H1 (cell line): ENCODE measurements around the gene PIK3C2G. TPM values are rescaled to one million over a fixed set of nuclear protein-coding genes. Genes with fewer than 3 reads are reported as not detected.

ENCODE experiments used
- CTCF ChIA-PET: fragments of 300-600 bp; sonication (Branson Sonifier 250); formaldehyde crosslinking; loops from one replicate; lab custom pipeline; 2021; ENCODE audit not compliant: partially characterized antibody; lab: Charles Lee
- POLR2A ChIA-PET: fragments of 300-600 bp; sonication (Branson Sonifier 250); formaldehyde crosslinking; loops from one replicate; lab custom pipeline; 2021; ENCODE audit warnings: inconsistent platforms; ENCODE audit not compliant: partially characterized antibody; lab: Charles Lee
- DNase-seq, 2 experiments: peaks; one replicate each; pipeline versions ENCODE4 v3.0.0 to v3.0.0-alpha.2; 2010 to 2022; ENCODE audit warnings: low spot score in 2 of 2, low read depth in 1 of 2, mixed read lengths in 1 of 2
- FAIRE-seq: peaks from 2 replicates; lab custom pipeline; 2011; peaks lifted over from hg19 to GRCh38; lab: Jason Lieb, UNC
- H2AFZ ChIP-seq: 2 replicates; pipeline ENCODE4 v1.8.1; 2012; ENCODE audit warnings: low read length, inconsistent platforms
- H2AK5ac ChIP-seq: 2 replicates; pipeline ENCODE4 v1.6.1; 2013; ENCODE audit warnings: low read depth, low read length
- H2BK120ac ChIP-seq: replicated peaks from 2 replicates; pipeline ENCODE3; 2013; ENCODE audit warnings: low read depth, low read length, inconsistent platforms
- H2BK12ac ChIP-seq: 2 replicates; pipeline ENCODE4 v1.6.1; 2013; ENCODE audit warnings: low read depth, low read length
- H2BK15ac ChIP-seq: 2 replicates; pipeline ENCODE4 v1.6.1; 2013; ENCODE audit warnings: low read length
- H2BK20ac ChIP-seq: 2 replicates; pipeline ENCODE4 v1.6.1; 2013; ENCODE audit warnings: low read length
- H2BK5ac ChIP-seq: 2 replicates; pipeline ENCODE4 v1.6.1; 2013; ENCODE audit warnings: low read depth, low read length
- H3K14ac ChIP-seq: 2 replicates; pipeline ENCODE4 v1.6.1; 2013; ENCODE audit warnings: inconsistent platforms; ENCODE audit not compliant: insufficient read length
- H3K18ac ChIP-seq: 2 replicates; pipeline ENCODE4 v1.6.1; 2013; ENCODE audit warnings: low read length; ENCODE audit errors: extremely low read depth
- H3K23ac ChIP-seq: 2 replicates; pipeline ENCODE4 v1.6.1; 2013; ENCODE audit warnings: inconsistent platforms; ENCODE audit not compliant: insufficient read length
- H3K23me2 ChIP-seq: 2 replicates; pipeline ENCODE4 v1.6.1; 2013; ENCODE audit warnings: low read depth, low read length
- H3K27ac ChIP-seq: 2 replicates; pipeline ENCODE4 v1.6.1; 2011; ENCODE audit warnings: low read depth, low read length, inconsistent platforms
- H3K27me3 ChIP-seq, 4 experiments: replicated peaks in 1 of 4; 1 replicate in 1 of 4; 2 replicates in 3 of 4; pipeline versions ENCODE4 v1.6.1 to v1.8.1; 2011 to 2013; ENCODE audit warnings: low read length in 3 of 4, mild to moderate bottlenecking in 3 of 4, inconsistent platforms in 2 of 4, mixed read lengths in 2 of 4, moderate library complexity in 1 of 4; ENCODE audit not compliant: control insufficient read depth in 3 of 4, insufficient read depth in 3 of 4; ENCODE audit errors: extremely low read depth in 1 of 4
- H3K36me3 ChIP-seq, 4 experiments: 2 replicates each; pipeline versions ENCODE4 v1.6.1 to v1.8.1; 2011 to 2013; ENCODE audit warnings: mild to moderate bottlenecking in 4 of 4, low read length in 3 of 4, moderate library complexity in 2 of 4, control low read depth in 1 of 4, inconsistent platforms in 1 of 4; ENCODE audit not compliant: insufficient read depth in 4 of 4, control insufficient read depth in 2 of 4
- H3K4ac ChIP-seq: replicated peaks from 2 replicates; pipeline ENCODE3; 2013; ENCODE audit warnings: low read length, low read depth, mixed read lengths, inconsistent platforms; ENCODE audit not compliant: insufficient read length
- H3K4me1 ChIP-seq, 4 experiments: replicated peaks in 1 of 4; 1 replicate in 1 of 4; 2 replicates in 3 of 4; pipeline versions ENCODE4 v1.6.1 to v1.8.1; 2011 to 2013; ENCODE audit warnings: low read length in 3 of 4, inconsistent platforms in 2 of 4, mixed read lengths in 1 of 4; ENCODE audit not compliant: insufficient read depth in 4 of 4, control insufficient read depth in 3 of 4
- H3K4me2 ChIP-seq, 2 experiments: 2 replicates each; pipeline versions ENCODE4 v1.6.1 to v1.8.1; 2011 to 2013; ENCODE audit warnings: low read depth in 2 of 2, low read length in 2 of 2, control low read depth in 1 of 2, inconsistent platforms in 1 of 2, mild to moderate bottlenecking in 1 of 2; ENCODE audit not compliant: insufficient read depth in 1 of 2
- H3K4me3 ChIP-seq, 4 experiments: fragments of 200-600, 300-600 bp in 1 of 4; sonication (generic), shearing (Covaris generic), sonication (Bioruptor Twin) in 1 of 4; 2 replicates each; pipeline versions ENCODE4 v1.5.1 to v1.8.1; 2011 to 2016; ENCODE audit warnings: low read length in 4 of 4, low read depth in 3 of 4, control low read depth in 2 of 4, inconsistent platforms in 2 of 4, mild to moderate bottlenecking in 2 of 4, mixed read lengths in 1 of 4, moderate library complexity in 1 of 4; ENCODE audit not compliant: insufficient read depth in 2 of 4; ENCODE audit errors: extremely low read depth in 1 of 4
- H3K56ac ChIP-seq: replicated peaks from 2 replicates; pipeline ENCODE3; 2013; ENCODE audit warnings: low read depth, mild to moderate bottlenecking, mixed read lengths, low read length, inconsistent platforms; ENCODE audit not compliant: insufficient read length
- H3K79me1 ChIP-seq: 2 replicates; pipeline ENCODE4 v1.6.1; 2013; ENCODE audit warnings: low read depth, low read length, control low read depth
- H3K79me2 ChIP-seq, 2 experiments: 2 replicates each; pipeline versions ENCODE4 v1.6.1 to v1.8.1; 2012 to 2013; ENCODE audit warnings: low read length in 2 of 2, mild to moderate bottlenecking in 2 of 2, inconsistent platforms in 1 of 2; ENCODE audit not compliant: insufficient read depth in 2 of 2, control insufficient read depth in 1 of 2
- H3K9ac ChIP-seq, 4 experiments: replicated peaks in 1 of 4; 1 replicate in 1 of 4; 2 replicates in 3 of 4; pipeline versions ENCODE4 v1.6.1 to v1.8.1; 2011 to 2013; ENCODE audit warnings: low read depth in 3 of 4, low read length in 3 of 4, control low read depth in 2 of 4, mild to moderate bottlenecking in 2 of 4, moderate library complexity in 2 of 4, inconsistent platforms in 1 of 4; ENCODE audit errors: extremely low read depth in 1 of 4
- H3K9me3 ChIP-seq, 2 experiments: 2 replicates each; pipeline versions ENCODE4 v1.6.1 to v1.8.1; 2012 to 2013; ENCODE audit warnings: mild to moderate bottlenecking in 2 of 2, moderate library complexity in 2 of 2, control low read depth in 1 of 2, inconsistent platforms in 1 of 2, low read depth in 1 of 2, low read length in 1 of 2, mixed read lengths in 1 of 2; ENCODE audit not compliant: insufficient read depth in 2 of 2
- H4K20me1 ChIP-seq, 2 experiments: replicated peaks in 1 of 2; 2 replicates each; pipeline versions ENCODE3 to v1.8.1; 2011 to 2013; ENCODE audit warnings: inconsistent platforms in 2 of 2, low read length in 2 of 2, mild to moderate bottlenecking in 1 of 2; ENCODE audit not compliant: insufficient read depth in 2 of 2, control insufficient read depth in 1 of 2
- H4K5ac ChIP-seq: 2 replicates; pipeline ENCODE4 v1.6.1; 2013; ENCODE audit warnings: low read length, low read depth, mixed read lengths, inconsistent platforms; ENCODE audit not compliant: insufficient read length
- H4K8ac ChIP-seq: 2 replicates; pipeline ENCODE4 v1.8.0; 2013; ENCODE audit warnings: mild to moderate bottlenecking, moderate library complexity, low read length, inconsistent platforms; ENCODE audit not compliant: insufficient read depth; ENCODE audit errors: extremely low read depth
- H4K91ac ChIP-seq: replicated peaks from 2 replicates; pipeline ENCODE3; 2013; ENCODE audit warnings: low read length, mixed read lengths, inconsistent platforms; ENCODE audit not compliant: insufficient read length
- ASH2L ChIP-seq: fragments of 200-600, 300-600 bp; sonication (generic); IDR thresholded peaks from one replicate; pipeline ENCODE4 v1.7.1; 2017; ENCODE audit warnings: low read length
- BRCA1 ChIP-seq: IDR thresholded peaks from 2 replicates; pipeline ENCODE4 v1.6.1; 2012; ENCODE audit warnings: low read depth, low read length, improper control_type of control experiment
- CBX8 ChIP-seq: fragments of 300-800, 300-1000 bp; sonication (generic); IDR thresholded peaks from 2 replicates; pipeline ENCODE4 v1.7.1; 2016; ENCODE audit warnings: low read depth, low read length, borderline replicate concordance
- EZH2 ChIP-seq: fragments of 200-600 bp; sonication (generic); IDR thresholded peaks from 2 replicates; pipeline ENCODE4 v1.7.1; 2012; ENCODE audit warnings: low read depth, mild to moderate bottlenecking, moderate library complexity, low read length, inconsistent platforms; ENCODE audit not compliant: severe bottlenecking
- JUND ChIP-seq: IDR thresholded peaks from 2 replicates; pipeline ENCODE4 v1.6.1; 2011; ENCODE audit warnings: mild to moderate bottlenecking, improper control_type of control experiment, low read length
- KDM1A ChIP-seq: fragments of 200-600, 300-600 bp; sonication (generic); IDR thresholded peaks from 2 replicates; pipeline ENCODE4 v1.7.1; 2016; ENCODE audit warnings: mild to moderate bottlenecking, low read length, borderline replicate concordance
- SIRT6 ChIP-seq: IDR thresholded peaks from one replicate; pipeline ENCODE4 v1.7.1; 2012; ENCODE audit warnings: low read length, inconsistent platforms
- SP2 ChIP-seq: IDR thresholded peaks from 2 replicates; pipeline ENCODE4 v1.6.1; 2012; ENCODE audit warnings: mild to moderate bottlenecking, low read length, inconsistent platforms
- SUZ12 ChIP-seq: fragments of 200-600 bp; sonication (generic); IDR thresholded peaks from 2 replicates; pipeline ENCODE4 v1.6.1; 2012; ENCODE audit warnings: mild to moderate bottlenecking, inconsistent platforms, low read length, moderate library complexity, mixed read lengths
- TAF1 ChIP-seq: IDR thresholded peaks from 2 replicates; pipeline ENCODE4 v1.6.1; 2011; ENCODE audit warnings: mild to moderate bottlenecking, low read depth, low read length
- TEAD4 ChIP-seq: IDR thresholded peaks from 2 replicates; pipeline ENCODE4 v1.6.1; 2012; ENCODE audit warnings: low read depth, low read length, inconsistent platforms, mixed read lengths
- WGBS, 2 experiments: shearing (Covaris generic) in 1 of 2; methylation state at CpG; one replicate each; pipeline versions ENCODE4 v1.1.6 to v1.1.7; 2013 to 2015; ENCODE audit warnings: low lambda C conversion rate in 2 of 2, mixed read lengths in 2 of 2, inconsistent platforms in 1 of 2, low coverage in 1 of 2, missing lambda C conversion rate in 1 of 2; ENCODE audit not compliant: insufficient replicate concordance in 2 of 2, insufficient coverage in 1 of 2, insufficient read length in 1 of 2; ENCODE audit errors: extremely low coverage in 1 of 2, missing lambda C conversion rate in 1 of 2; 5-methylcytosine and 5-hydroxymethylcytosine counted together
- polyA plus RNA-seq, 7 experiments: library from polyadenylated mRNA; depleted of rRNA in 3 of 7; stranded (reverse) in 5 of 7; unstranded in 2 of 7; fragments of >200 nt in 5 of 7; fragments of 200-250 nt in 2 of 7; gene quantifications; 1 replicate in 5 of 7; 2 replicates in 1 of 7; 4 replicates in 1 of 7; pipeline versions ENCODE4 v1.2.1 to v1.2.3, GENCODE V29; 2011 to 2013; ENCODE audit warnings: missing spikeins in 2 of 7, mixed read lengths in 2 of 7
- total RNA-seq: library from RNA; stranded (reverse); fragmentation: NEBNext Ultra II Directional; extraction: Animal tissue kit (Norgen Biotek cat#: 25700); gene quantifications from 2 replicates; pipeline ENCODE4 v1.2.1, GENCODE V29; 2021
- TF ChIP-seq, protein P1 (sequence below): IDR thresholded peaks from 2 replicates; pipeline ENCODE4 v1.6.1; 2012; ENCODE audit warnings: inconsistent platforms
- TF ChIP-seq, protein P2 (sequence below), 3 experiments: IDR thresholded peaks; 1 replicate in 2 of 3; 2 replicates in 1 of 3; pipeline versions ENCODE4 v1.5.1 to v1.6.1; 2011; ENCODE audit warnings: low read length in 3 of 3, mild to moderate bottlenecking in 3 of 3, inconsistent platforms in 2 of 3, low read depth in 1 of 3, moderate library complexity in 1 of 3; ENCODE audit not compliant: insufficient read depth in 1 of 3; ENCODE audit errors: control extremely low read depth in 1 of 3

Gene PIK3C2G
- total and polyA plus RNA-seq, 2 of the 8 experiments (the other 6 are each of a cell fraction or from before 2014, with no cell fraction given) = not detected

DNA sequence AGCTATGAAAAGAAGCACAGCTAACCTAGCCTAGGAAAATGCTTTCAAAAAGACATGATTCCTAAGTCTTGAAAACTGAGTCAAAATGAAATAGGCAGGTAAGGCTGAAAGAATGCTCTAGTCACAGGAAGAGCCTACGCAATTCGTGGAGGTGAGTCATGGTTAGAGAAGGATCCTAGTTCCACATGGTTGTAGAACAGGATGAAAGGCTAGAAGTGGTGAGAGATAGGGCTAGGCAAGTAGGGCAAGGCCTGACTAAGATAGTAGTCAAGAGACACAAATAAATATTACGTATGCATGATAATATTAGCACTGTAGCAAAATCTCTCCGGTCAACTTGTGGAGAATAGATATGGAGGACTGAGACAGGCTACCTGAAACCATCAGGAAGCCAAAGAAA is 429.3 kb downstream of the PIK3C2G start:
- no peaks in the 10 kb centered on the region for H4K20me1 ChIP-seq
- no peak overlapping the region for H3K56ac ChIP-seq
- 91% methylated on average over 4 of the region's 4 CpGs; no CpG with 5 or more reads in 1 of the 2 experiments for WGBS, 2 experiments
- POLR2A ChIA-PET = no interaction called here
- H2BK12ac ChIP-seq = no peak overlapping the region
- no peak overlapping the region for H3K14ac ChIP-seq
- H3K9ac ChIP-seq = no peak overlapping the region
- no peak overlapping the region for H2AFZ ChIP-seq
- no peak overlapping the region for H2BK20ac ChIP-seq
- no peak overlapping the region for H3K23ac ChIP-seq
- no peaks in the 10 kb centered on the region for H3K27me3 ChIP-seq
- H3K4me2 ChIP-seq = no peak overlapping the region
- no peak overlapping the region for H4K5ac ChIP-seq
- FAIRE-seq (no peak), DNase-seq (no peak)
- CTCF ChIA-PET = no interaction called here
- no peak overlapping the region for H2BK5ac ChIP-seq
- no peaks in the 10 kb centered on the region for H3K79me2 ChIP-seq
- no peak overlapping the region for H3K18ac ChIP-seq
- no peak overlapping the region for H4K8ac ChIP-seq
- H4K91ac ChIP-seq = no peak overlapping the region
- H2BK120ac ChIP-seq = no peak overlapping the region
- H2BK15ac ChIP-seq = no peak overlapping the region
- no peak overlapping the region for H3K4ac ChIP-seq
- H3K36me3 ChIP-seq = no peaks in the 10 kb centered on the region
- no peaks in the 10 kb centered on the region for H3K4me1 ChIP-seq
- no peak overlapping the region for H2AK5ac ChIP-seq
- H3K9me3 ChIP-seq = no peaks in the 10 kb centered on the region
- no peaks in the 10 kb centered on the region for H3K23me2 ChIP-seq
- H3K27ac ChIP-seq = no peak overlapping the region
- no peaks in the 10 kb centered on the region for H3K79me1 ChIP-seq
- no peak overlapping the region for H3K4me3 ChIP-seq
- no peak for TF ChIP-seq EZH2
- TF ChIP-seq ASH2L = no peak
- no peak for TF ChIP-seq SP2
- no peak for TF ChIP-seq JUND
- no peak for TF ChIP-seq SUZ12
- TF ChIP-seq, protein P1, sequence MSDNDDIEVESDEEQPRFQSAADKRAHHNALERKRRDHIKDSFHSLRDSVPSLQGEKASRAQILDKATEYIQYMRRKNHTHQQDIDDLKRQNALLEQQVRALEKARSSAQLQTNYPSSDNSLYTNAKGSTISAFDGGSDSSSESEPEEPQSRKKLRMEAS = no peak
- TF ChIP-seq TEAD4 = no peak
- TF ChIP-seq BRCA1 = no peak
- TF ChIP-seq TAF1 = no peak
- TF ChIP-seq CBX8 = no peak
- no peak for TF ChIP-seq SIRT6
- TF ChIP-seq KDM1A = no peak
- TF ChIP-seq, protein P2, sequence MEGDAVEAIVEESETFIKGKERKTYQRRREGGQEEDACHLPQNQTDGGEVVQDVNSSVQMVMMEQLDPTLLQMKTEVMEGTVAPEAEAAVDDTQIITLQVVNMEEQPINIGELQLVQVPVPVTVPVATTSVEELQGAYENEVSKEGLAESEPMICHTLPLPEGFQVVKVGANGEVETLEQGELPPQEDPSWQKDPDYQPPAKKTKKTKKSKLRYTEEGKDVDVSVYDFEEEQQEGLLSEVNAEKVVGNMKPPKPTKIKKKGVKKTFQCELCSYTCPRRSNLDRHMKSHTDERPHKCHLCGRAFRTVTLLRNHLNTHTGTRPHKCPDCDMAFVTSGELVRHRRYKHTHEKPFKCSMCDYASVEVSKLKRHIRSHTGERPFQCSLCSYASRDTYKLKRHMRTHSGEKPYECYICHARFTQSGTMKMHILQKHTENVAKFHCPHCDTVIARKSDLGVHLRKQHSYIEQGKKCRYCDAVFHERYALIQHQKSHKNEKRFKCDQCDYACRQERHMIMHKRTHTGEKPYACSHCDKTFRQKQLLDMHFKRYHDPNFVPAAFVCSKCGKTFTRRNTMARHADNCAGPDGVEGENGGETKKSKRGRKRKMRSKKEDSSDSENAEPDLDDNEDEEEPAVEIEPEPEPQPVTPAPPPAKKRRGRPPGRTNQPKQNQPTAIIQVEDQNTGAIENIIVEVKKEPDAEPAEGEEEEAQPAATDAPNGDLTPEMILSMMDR (IDR thresholded peaks at IDR 0.05; ENCODE audit: control extremely low read depth in 1 of 3, insufficient read depth in 1 of 3, low read depth in 1 of 3, low read length in 3 of 3) = no peak
